GM21360 (cell line): ENCODE data around the gene SLC31A1.
A peak's percentile ranks its signal among the peaks of the same experiment; 100 is the strongest.
"Not testable (repeated sequence)": the region's sequence is repeated elsewhere in the genome, so short reads cannot be mapped to it uniquely, and the experiment has no call there.

Experiments used
- ATAC-seq: cut with Tn5 transposase; IDR thresholded peaks from one replicate; pipeline ENCODE4 v1.9.1; 2021; ENCODE audit warnings: mild to moderate bottlenecking, moderate library complexity; ENCODE audit not compliant: unreplicated experiment

Gene SLC31A1

DNA sequence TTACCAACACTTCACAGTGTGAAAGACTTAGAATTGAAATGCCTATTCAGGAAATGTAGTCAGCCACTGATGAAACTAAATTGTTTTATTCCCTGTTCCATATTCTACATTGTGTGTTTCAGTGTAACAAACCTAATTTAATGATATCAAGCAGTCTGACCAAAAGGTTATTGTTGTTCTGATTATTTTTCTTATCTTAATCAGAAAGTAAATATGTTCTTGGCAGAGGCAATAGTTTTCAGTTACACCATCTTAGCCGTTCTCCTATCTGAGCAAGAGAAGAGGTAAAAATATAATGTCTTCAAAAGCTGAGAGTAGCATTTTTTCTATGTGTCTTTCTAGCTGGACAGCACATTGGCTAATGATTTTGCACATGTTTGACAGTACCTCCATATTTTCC lies 36.9 kb downstream of the SLC31A1 start:
- ATAC-seq: no peak

DNA sequence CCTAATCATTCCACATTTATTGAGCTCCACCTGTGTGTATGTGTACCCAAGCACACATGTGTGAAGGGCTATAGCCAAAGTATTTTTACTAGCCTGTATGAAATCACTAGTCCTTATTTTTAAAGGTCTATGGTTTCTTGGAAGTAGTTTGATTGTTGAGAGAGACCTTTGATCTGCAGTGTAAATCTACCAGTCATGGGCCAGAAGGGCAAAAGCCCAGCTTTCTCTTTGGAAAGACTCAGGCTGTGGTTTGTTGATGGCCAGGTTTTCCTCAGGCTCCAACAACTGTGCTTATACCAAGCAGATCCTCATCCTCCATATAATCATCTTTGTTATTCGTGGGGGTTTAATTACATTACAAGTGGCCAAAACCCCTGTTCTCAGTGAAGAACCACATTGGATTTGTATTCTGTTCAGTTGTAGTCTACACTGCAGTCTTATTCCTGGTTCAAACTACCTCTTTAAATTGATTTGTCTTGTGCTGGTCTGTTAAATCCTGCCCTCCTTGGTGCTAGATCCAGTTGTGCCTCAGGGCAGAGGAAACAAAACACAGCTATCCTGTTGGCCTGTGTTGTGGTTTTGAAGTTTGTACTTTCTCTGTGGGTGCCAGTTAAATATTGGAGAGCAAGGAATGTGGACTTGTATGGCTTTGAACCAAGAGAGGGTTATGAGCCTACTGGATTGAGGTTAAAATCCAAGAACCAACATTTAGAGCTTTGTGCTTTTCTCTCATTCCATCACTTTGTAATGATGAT lies 40.8 kb downstream of the SLC31A1 start:
- no peak for ATAC-seq

DNA sequence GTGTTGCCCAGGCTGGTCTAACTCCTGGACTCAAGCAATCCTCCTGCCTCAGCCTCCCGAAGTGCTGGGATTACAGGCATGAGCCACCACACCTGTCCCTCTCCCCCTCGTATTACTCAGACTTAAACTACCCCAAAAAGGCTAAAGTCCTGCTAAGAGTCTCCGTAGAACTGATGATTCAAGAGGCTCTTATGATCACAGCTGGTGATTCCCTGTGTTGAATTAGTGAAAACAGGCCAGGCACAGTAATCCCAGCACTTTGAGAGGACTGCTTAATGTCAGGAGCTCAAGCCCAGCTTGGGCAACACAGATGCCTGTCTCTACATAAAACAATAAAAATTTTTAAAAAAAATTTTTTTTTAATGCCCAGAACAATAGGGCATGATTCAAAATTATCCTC lies 44.8 kb downstream of the SLC31A1 start:
- ATAC-seq: no peak

DNA sequence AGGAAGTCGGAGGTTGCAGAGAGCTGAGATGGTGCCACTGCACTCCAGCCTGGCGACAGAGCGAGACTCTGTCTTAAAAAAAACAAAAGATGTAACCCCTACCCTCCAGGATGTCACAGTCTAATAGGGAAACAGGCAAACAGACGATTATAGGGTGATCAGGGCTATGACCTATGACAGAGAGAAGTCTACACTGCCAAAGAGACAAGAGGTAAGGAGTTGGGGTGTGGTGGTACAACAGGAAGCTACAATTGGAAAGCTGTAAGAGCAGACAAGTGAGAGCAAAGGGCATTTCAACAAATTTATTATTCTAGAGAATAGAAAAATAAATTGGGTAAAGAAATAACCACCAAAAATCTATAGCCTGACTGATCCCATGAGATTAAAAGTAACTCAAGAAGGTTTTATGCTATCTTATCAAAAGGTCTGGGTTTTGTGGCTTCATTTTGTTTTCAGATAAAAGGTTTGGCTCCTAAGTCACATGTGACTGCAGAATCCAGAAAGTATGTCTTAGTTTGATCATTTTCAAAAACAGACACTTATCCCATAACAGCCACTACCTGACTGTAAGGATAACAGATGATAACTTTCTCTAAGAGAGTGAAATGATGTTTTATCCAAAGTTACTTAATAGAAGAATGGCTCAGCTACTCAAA lies 46.7 kb downstream of the SLC31A1 start:
- ATAC-seq: no peak

DNA sequence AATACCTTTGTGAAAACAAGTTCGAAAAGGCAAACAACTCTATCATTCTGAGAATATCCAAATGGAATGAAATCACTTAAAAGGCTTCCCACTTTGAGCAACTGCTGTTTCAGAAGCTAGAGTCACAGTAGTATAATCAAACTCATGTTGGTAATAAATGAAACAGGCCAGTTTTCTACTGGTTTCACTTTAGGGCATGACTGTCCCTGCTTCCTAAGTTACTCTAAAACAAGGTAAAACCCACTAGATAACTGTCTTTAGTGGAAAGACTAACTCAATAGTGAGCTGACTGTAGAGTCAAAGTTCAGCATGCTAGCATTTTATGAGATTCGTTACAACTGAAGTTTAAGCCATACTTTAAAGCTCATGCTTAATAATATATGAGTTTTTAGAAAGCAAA lies 48.0 kb downstream of the SLC31A1 start:
- no peak for ATAC-seq

DNA sequence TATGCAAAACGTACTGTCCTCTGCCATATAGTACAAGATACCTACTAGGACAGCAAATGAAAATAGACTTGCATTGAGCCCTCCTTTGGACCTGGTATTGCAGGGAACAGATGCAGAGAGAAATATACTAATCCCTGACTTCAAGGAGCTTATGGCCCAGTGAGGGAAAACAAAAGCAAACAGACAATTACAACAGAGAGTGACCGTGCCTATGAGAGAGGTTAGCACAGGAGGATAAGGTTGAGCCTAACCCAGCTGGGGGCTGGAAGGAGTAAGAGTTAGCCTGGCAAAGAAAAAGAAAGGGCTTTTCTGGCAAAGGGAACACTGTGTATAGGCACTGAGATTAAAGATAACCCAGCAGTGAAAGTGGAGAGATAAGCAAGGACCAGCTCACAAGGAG lies 48.5 kb downstream of the SLC31A1 start:
- ATAC-seq: no peak

DNA sequence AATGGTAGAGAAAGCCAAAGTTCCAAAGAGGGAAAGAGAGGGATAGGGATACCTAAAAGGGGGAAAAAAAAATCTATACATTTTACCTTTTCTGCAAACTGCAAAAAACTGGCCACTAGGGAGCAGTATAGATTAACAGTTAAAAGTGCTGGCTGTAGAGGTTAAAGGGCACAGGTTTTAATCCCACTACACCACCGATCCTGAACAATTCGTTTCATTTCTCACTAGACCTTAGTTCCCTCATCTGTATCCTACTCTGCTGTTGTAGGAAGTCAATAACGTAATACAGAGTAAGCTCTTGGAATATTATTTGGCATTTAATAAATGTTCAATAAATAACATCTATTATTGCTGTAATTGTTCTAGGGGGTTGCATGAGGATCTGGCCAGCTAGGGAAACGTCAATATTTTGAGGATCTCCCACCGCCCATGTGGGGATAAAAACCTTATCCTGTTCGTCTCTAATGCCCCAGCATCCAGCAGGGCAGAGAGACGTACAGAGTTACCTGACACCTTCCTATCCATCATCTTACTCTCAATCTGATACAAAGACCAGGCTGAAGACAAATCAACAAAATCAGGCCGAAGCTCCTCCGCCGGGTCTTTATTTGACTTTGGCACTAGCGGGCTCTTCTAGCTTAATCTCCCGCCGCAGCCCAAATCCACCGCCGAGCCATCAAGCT lies 53.3 kb downstream of the SLC31A1 start:
- peak; percentile 9 for ATAC-seq

DNA sequence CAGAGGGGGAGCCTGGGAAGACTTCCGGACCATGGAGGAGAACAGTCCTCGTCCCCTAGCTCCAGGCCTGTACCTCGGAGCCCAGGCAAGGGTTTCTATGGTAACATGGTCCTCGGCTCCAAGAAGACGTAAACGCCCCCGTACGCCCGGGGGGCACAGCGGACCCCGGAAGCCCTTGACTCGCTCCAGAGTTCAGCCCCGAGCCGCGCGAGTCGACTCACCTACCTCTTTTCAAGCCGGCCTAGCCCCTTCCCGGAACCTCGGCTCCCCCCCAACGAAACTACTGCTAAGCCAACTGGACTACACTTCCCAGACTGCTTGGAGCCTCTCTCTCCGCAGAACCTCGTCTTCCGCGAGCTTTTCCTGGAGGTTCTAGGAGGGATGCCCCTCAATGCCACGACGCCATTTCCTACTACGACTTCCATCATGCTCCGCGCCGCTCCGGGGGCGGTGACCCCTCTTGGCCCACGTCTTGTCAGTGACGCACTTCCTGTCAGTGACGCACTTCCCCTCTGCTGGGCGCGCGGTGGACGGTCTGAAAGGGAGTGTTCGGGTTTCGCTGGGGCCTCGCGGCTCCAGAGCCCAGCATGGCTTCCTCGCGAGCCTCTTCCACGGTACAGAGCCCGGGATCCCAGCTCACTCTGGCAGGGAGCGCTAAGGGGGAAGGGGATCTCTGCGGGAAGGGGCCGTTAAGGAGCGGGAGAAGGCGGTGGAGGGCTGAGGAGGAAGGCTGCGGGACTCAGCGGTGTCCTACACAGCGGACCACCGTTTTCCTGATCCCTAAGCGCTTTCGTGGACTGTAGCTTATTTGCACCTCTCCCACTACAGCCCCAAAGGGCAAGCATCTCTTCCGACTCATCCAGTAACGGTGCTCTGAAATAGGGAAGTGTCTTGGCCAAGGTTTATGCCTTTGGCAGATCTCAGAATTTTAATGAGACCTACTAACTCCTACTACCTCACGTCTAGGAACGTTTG lies 54.1 kb downstream of the SLC31A1 start, which contains the start of the genes CDC26 and PRPF4:
Gene CDC26, minus strand, starts transcription at position 416 of the 975 bp plus-strand sequence. CDS start 3,065 bp downstream, outside the sequence.
Gene PRPF4, plus strand, starts transcription at position 502 of the 975 bp plus-strand sequence. Its CDS starts 86 bp downstream, at position 588.
- ATAC-seq: peak; percentile 94

DNA sequence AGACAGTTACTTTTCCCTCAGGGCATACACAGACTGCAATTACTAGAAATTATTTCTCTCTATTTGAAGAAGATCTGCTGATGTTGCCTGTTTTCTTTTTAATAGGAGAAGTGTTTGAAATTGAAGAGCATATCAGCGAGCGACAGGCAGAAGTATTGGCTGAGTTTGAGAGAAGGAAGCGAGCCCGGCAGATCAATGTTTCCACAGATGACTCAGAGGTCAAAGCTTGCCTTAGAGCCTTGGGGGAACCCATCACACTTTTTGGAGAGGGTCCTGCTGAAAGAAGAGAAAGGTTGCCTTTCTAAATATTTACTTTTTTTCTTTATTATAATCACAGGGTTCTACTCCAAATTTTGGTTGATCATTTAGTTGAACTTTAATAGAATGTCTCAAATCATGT lies 57.5 kb downstream of the SLC31A1 start:
- ATAC-seq: no peak

DNA sequence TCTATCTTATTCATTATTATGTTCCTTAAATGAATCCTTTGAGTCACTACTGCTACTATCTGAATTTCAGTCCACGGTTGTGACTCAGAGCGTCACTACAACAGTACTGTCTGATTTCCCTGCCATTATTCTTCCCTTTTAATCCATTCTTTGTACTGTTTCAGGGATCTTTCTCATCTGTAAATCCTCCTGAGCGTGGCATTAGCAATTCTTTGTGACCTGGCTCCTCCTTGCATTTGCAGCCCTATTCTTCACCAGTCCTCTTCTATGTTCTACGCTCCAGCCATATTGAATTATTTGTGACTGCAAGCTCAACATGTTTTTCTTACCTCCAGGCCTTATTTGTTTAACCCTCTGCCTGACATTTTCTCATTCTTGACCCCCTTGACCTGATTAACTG lies 60.0 kb downstream of the SLC31A1 start:
- no peak for ATAC-seq

DNA sequence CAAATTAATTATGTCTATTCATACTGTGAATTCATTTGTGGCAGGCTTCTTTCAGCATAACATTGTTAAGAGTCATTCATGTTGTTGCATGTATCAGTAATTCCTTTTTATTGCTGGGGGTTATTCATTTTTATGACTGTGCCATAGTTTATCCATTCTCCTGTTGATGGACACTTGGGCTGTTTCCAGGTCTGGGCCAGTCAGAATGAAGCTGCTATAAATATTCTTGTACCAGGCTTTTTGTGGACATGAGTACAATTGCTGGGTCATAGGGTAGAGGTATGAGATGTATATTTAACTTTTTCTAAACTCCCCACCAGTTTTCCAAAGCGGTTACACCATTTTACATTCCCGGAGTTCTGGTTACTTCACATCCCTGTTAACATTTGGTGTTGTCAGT lies 67.7 kb downstream of the SLC31A1 start:
- ATAC-seq: no peak

DNA sequence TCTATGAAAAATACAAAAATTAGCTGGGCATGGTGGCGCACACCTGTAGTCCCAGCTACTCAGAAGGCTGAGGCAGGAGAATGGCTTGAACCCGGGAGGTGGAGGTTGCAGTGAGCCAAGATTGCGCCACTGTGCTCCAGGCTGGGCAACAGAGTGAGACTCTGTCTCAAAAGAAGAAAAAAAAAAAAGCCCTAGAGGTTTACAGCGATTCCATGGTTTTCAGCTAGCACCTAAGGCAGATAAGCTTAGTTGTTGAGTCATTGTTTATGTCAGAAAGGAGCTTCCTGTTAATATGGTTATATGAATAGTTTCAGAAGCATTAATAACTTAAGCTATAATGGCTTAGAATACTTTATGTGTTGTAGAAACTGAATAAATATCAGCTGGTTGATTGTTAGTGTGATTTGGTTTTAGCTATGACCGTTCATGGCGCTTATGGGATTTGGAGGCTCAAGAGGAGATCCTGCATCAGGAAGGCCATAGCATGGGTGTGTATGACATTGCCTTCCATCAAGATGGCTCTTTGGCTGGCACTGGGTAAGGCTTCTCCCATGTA lies 68.8 kb downstream of the SLC31A1 start:
- no peak for ATAC-seq

DNA sequence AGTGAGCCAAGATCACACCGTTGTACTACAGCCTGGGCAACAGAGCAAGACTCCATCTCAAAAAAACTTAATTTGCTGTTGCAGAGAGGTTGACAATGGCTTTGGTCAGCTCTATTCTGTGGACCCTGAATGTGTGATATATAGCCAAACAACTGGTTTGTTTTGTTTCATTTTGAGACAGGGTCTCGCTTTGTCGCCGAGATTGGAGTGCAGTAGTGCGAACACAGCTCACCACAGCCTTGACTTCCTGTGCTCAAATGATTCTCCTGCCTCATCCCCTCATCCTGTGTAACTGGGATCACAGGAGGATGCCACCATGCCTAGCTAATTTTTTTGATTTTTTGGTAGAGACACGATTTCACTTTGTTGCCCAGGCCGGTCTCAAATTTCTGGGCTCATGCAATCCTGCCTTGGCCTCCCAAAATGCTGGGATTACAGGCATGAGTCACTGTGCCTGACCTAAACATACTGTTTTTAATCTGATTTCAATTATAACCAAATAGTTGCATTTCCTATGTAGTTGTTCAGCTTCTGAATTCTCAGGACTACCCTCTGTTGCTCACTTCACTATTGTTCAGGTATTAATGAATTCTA lies 72.0 kb downstream of the SLC31A1 start:
- no peak for ATAC-seq

DNA sequence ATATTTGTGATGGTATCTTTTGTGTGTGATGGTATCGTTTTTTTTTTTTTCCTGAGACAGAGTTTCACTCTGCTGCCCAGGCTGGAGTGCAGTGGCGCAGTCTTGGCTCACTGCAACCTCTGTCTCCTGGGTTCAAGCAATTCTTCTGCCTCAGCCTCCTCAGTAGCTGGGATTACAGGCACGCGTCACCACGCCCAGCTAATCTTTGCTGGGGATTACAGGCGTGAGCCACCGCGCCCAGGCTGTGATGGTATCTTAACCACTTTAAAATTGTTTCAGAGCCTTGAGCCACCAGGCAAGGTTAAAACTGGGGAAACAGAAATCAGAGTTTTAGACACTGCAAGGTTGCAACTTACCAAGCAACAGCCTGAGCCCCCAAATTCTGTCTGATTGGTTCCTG lies 74.9 kb downstream of the SLC31A1 start:
- not testable (repeated sequence) for ATAC-seq

DNA sequence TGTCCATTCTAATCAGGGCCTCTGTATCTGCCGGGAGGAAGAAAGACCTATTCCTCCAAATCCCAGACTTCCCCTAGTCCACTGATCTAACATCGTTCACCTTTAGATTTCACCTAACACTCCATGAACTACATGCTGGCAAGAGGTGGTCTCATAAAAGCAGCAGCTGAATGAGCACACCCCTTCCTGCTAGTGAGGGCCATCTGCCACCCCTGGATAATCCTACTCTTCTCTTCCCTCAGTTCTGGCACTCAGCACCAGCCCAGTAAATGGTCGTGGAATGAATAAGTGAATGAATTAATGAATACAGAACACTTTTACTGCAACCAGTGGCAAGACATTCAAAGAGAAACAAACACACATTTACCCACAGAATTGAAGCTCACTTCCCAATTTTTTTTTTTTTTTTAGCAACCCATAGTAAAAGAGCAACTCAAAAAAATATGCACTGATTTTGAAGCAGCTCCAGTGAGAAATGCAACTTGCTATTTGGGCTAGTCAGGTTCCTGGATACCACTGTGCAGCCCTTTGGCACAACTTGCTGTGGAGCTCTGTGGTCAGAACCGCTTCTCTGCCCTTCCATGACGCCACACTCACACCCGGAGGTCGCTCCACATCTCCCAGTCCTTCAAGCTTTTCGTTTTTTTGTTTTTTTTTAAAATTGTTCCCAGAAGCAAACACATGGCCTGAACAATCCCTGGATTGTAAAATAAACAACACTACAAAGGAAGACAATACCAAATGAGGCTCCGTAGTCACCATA lies 75.6 kb downstream of the SLC31A1 start:
- ATAC-seq: no peak

DNA sequence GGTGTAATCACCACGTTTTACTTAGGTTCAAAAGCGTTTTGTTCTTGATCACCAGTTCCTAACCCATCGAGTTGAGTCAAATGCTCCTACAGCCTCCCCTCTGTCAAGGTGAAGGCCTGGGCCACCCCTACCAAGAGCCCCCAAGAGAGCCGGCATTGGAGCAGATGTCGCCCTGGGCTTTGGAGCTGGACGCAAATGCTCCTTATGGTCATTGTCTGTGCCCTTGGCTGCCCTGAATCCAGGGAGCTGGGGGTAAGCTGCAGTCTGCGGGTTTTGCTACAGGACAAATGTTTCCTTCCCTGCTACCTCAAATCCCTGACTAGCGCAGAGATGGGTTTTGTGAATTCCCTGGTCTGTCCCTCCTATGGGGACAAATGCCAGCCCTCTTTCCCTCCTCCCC lies 77.0 kb downstream of the SLC31A1 start:
- no peak for ATAC-seq

DNA sequence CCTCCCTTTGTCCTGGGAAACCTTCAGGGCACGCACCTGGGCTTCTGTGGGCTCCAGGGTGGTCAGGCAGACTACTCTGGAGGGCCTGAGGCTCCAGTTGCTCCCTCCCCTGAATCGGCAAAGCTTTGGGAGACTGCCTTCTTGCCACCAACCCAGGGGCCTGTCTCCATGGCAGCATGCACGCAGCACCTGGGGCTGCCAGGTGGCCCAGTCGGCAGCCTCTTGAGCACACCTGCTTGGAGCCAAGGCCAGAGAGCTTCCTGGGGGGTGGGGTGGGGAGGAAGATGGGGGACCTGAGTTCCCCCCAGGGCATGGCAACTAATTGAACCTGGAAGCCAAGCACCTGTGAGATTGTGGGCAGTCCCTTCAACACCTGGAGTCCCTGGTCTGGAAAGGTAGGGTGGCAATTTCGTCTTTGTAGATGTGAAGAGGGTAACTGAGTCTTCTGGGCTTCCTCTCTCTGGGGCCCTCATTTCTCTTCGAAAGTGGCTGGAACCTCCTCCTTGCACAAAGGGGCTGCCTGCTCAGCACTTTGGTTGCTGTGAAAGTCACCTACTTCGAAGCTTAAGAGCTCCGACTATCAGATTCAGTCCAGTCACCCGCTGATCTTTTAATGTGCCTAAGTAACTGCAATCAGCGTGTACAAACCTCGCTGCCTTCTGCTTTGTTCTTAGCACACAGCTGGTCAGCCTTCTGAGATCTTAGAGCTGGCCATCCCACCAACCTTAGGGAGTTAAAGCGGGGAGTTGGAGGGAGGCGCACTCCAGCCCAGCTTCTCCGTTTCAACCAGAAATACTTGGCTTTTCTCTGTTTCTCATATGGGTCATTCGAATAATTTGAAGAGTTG lies 77.8 kb downstream of the SLC31A1 start:
- ATAC-seq: no peak

DNA sequence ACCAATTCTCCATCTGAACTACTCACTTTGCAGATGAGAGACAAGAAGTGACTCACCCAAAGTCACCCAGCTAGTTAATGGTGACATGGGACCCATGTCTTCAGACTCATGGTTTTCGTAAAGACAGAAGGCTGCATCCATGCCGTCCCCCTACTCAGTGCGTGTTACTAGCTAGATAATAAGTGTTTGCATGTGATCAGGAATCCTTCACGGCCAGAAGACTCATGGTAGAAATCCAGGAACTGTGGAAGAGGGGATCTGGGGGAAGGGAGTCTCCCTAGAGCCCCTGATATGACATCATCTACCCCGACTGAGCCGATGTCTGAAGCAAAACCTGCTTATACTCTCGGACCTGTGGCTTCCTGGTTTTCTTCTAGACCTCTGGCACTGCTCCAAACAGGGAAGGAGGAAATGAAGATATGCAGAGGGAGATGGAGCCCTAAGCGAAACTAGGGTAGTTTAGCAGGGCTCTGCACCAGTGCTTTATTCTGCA lies 78.5 kb downstream of the SLC31A1 start:
- ATAC-seq: no peak
